Activated naive CD8-positive, alpha-beta T cell treated with anti-CD3 and anti-CD28 coated beads for 36 hours (primary cell): ENCODE data around the gene ASAP2. TPM values are rescaled to one million over a fixed set of nuclear protein-coding genes. Genes with fewer than 3 reads are reported as not detected.

Experiments used
- DNase-seq: peaks from one replicate; pipeline ENCODE4 v3.0.0; 2021
- H3K27ac Mint-ChIP-seq: one replicate; pipeline ENCODE4 v1.8.0; 2022; ENCODE audit warnings: mild to moderate bottlenecking, moderate library complexity, mixed read lengths
- H3K27me3 Mint-ChIP-seq: one replicate; pipeline ENCODE4 v1.8.0; 2022; ENCODE audit warnings: mild to moderate bottlenecking, mixed read lengths
- H3K36me3 Mint-ChIP-seq: one replicate; pipeline ENCODE4 v1.8.0; 2021; ENCODE audit warnings: mild to moderate bottlenecking, mixed read lengths
- H3K4me1 Mint-ChIP-seq: one replicate; pipeline ENCODE4 v1.8.0; 2021; ENCODE audit warnings: mixed read lengths
- H3K4me3 Mint-ChIP-seq: one replicate; pipeline ENCODE4 v1.8.0; 2022; ENCODE audit warnings: mild to moderate bottlenecking, moderate library complexity, mixed read lengths
- H3K9me3 Mint-ChIP-seq: one replicate; pipeline ENCODE4 v1.8.0; 2022; ENCODE audit warnings: mixed read lengths
- total RNA-seq, 2 experiments: library from RNA; stranded (reverse); gene quantifications; one replicate each; pipeline ENCODE4 v1.2.3, GENCODE V29; 2021

The ASAP2 gene
- total RNA-seq, result under 1 TPM; 0.04 to 0.12 TPM

DNA sequence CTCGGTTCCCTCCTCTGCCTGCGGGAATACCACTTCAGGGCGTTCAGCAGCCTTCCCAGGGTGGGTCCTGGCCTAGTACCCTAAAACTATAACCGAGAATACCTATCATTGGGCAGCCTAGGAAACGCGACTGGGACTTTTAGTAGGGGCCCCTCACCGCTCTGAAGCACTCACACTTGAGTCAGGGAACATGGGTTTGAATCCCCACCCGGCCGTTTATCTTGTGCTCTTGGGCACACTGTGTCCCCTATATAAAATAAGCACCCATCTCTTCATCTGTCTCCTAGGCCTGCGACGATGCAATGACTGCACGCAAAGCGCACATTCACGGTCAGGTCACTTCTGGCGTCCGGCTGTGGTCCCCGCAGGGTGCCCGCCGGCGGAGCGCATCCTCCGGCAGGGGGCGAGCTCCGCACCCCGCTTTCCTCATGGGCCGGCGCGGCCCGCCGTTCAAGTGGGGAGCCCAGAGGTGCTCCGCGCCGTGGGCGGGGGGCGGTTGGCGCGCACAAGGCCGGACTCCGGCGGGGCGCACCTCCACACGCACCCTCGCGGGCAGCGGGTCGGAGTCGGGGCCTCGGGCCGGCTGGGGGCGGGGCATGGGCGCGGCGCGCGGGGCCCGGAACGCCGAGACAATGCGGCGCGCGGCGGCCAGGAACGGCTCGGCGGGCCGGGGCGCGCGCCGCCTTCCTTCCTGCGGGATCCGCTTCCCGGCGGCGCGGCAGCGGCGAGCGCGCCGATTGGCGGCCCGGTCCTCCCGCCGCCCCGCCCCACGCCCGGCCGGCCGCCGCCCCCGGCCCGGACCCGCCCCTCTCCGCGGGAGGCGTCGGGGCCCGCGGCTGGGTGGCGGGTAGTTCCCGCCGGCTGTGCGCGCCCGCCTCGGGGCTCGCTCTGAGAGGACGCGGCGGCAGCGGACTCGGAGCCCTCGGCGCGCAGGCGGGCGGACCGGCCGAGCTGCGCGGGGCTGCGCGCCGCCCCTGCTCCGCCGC is at the start of gene ASAP2:
ASAP2 (plus strand) TSS at position 850 of the 986 bp plus-strand sequence. CDS start 293 bp downstream, outside the sequence.
- Mint-ChIP-seq H3K36me3 (no peaks in the 10 kb centered on the region), H3K4me3 (peak within 1 kb of the TSS; percentile 76), H3K4me1 (peaks cover 2% of the 10 kb centered on the region), H3K27ac (no peak within 1 kb of the TSS), H3K9me3 (no peaks in the 10 kb centered on the region), H3K27me3 (peaks cover 66% of the 10 kb centered on the region)
- peak; percentile 59 for DNase-seq

- Mint-ChIP-seq H3K27me3 (peaks cover 6% of the 10 kb centered on the region), H3K9me3 (no peaks in the 10 kb centered on the region), H3K27ac (no peak overlapping the region), H3K4me1 (no peaks in the 10 kb centered on the region), H3K4me3 (no peak overlapping the region), H3K36me3 (no peaks in the 10 kb centered on the region)
- DNase-seq, result no peak
Observed at GRCh38 chr2:9158786-9159779, 47.5 kb upstream of the ASAP2 start.

- Mint-ChIP-seq H3K36me3 (no peaks in the 10 kb centered on the region), H3K9me3 (no peaks in the 10 kb centered on the region), H3K27me3 (peaks cover 4% of the 10 kb centered on the region), H3K4me3 (no peak overlapping the region), H3K27ac (no peak overlapping the region), H3K4me1 (no peaks in the 10 kb centered on the region)
- no peak for DNase-seq
Observed at GRCh38 chr2:9160732-9161131, 45.9 kb upstream of the ASAP2 start.

- Mint-ChIP-seq H3K4me3 (no peak overlapping the region), H3K9me3 (no peaks in the 10 kb centered on the region), H3K4me1 (no peaks in the 10 kb centered on the region), H3K27me3 (no peaks in the 10 kb centered on the region), H3K27ac (no peak overlapping the region), H3K36me3 (no peaks in the 10 kb centered on the region)
- no peak for DNase-seq
Observed at GRCh38 chr2:9162841-9163240, 43.8 kb upstream of the ASAP2 start.

- Mint-ChIP-seq H3K4me3 (no peak overlapping the region), H3K36me3 (no peaks in the 10 kb centered on the region), H3K27ac (no peak overlapping the region), H3K4me1 (no peaks in the 10 kb centered on the region), H3K9me3 (no peaks in the 10 kb centered on the region), H3K27me3 (no peaks in the 10 kb centered on the region)
- DNase-seq, result no peak
Observed at GRCh38 chr2:9163306-9164111, 43.1 kb upstream of the ASAP2 start.

DNA sequence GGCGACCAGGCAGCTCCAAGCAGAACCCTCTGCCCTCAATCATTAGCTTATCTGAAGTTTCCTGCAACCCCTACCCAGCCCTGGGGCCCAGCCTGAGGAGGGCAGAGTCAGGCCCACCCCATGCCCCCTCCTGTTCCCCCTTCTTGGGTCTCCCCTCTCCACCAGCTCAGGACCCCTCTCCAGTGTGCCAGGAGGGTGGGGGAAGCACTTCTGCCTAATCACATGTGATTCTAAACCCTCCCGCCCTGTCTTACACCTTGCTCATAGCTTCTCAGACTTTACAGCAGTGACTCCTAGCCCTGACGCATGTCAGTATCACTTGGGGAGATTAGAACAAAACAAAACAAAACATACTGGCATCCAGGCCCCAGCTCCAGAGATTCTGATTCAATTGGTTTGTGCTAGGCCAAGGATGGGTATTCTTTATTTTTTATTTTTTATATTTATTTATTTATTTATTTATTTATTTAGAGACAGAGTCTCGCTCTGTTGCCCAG is 42.5 kb upstream of the ASAP2 start:
- no peaks in the 10 kb centered on the region for H3K4me1 Mint-ChIP-seq

DNA sequence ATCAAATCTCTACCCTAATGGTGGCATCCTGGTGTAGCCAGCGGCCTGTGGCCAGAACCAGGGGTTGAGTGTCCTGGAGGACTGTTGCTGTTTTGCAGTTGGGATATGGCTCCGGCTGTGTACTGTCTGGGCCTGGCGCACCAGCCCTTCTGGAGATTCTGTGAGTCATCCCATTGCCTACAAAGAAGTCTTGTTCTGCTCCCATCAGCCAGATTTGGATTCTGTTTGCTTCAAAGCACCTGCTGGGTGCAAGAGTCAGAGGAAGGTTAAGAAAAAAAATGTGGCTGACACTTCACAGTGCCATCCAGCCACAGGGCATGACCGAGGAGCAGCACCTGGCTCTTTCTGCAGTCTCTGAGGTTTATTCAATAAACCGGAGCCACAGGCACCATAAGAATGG is 41.0 kb upstream of the ASAP2 start:
- Mint-ChIP-seq H3K27ac (no peak overlapping the region), H3K4me3 (no peak overlapping the region), H3K4me1 (no peaks in the 10 kb centered on the region), H3K9me3 (no peaks in the 10 kb centered on the region), H3K36me3 (no peaks in the 10 kb centered on the region), H3K27me3 (peaks cover 6% of the 10 kb centered on the region)
- DNase-seq, result no peak

More for the DNA sequence above, 42.5 kb upstream of the ASAP2 start:
- Mint-ChIP-seq H3K9me3 (no peaks in the 10 kb centered on the region), H3K36me3 (no peaks in the 10 kb centered on the region), H3K27me3 (peaks cover 6% of the 10 kb centered on the region), H3K27ac (no peak overlapping the region), H3K4me3 (no peak overlapping the region)
- no peak for DNase-seq

GRCh38 chr2:9166579-9167377 is 39.8 kb upstream of the ASAP2 start:
- no peaks in the 10 kb centered on the region for H3K4me1 Mint-ChIP-seq
- no peak overlapping the region for H3K4me3 Mint-ChIP-seq
- H3K27me3 Mint-ChIP-seq, result peaks cover 9% of the 10 kb centered on the region
- no peaks in the 10 kb centered on the region for H3K9me3 Mint-ChIP-seq
- H3K27ac Mint-ChIP-seq, result no peak overlapping the region
- no peak for DNase-seq
- H3K36me3 Mint-ChIP-seq, result no peaks in the 10 kb centered on the region

DNA sequence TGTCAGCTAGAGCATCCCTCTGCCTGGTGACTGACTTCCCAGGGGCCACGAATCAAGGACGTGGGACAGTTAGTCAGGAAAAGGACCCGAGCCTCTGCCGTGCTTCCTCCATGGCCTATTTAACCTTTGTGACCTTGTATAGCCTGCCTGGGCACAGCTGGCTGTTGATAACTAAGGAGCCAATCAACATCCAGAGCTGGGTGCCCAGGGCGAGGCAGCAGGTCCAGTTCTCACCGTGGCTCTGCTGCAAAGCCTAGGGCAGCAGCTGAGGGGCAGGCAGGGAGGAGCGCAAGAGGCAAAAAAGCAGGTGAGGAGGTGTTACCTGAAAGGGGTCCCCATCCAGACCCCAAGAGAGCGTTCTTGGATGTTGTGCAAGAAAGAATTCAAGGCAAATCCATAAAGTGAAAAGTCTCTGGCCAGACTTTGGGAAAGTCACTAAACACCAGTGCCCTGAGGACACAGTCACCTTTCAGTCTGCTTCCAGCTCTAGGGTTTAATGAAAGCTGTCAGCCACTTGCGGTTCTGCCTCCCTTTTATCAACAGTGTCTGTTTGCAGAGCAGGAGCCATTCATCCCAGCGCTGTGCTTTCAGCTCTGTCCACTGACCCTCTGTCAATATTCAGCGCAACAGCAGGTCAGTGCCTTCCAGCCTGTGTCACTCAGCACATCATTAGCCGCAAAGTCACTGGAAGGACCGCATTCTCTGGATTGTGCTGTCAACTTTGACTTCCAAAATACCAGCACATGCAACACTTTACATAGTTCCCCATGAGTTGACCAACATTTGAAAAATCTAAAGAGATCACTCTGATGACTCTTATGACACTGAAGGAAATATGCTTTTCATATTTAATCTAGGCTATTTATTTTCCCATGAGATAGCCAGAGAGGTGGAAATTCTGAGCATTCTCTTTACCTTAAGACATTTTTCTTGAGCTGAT is 38.6 kb upstream of the ASAP2 start:
- Mint-ChIP-seq H3K9me3 (no peaks in the 10 kb centered on the region), H3K27me3 (peaks cover 9% of the 10 kb centered on the region), H3K4me3 (no peak overlapping the region), H3K4me1 (no peaks in the 10 kb centered on the region), H3K36me3 (no peaks in the 10 kb centered on the region), H3K27ac (no peak overlapping the region)
- no peak for DNase-seq

GRCh38 chr2:9168821-9169221 is 37.8 kb upstream of the ASAP2 start:
- H3K9me3 Mint-ChIP-seq, result no peaks in the 10 kb centered on the region
- no peaks in the 10 kb centered on the region for H3K36me3 Mint-ChIP-seq
- H3K4me1 Mint-ChIP-seq, result no peaks in the 10 kb centered on the region
- no peak for DNase-seq
- peaks cover 13% of the 10 kb centered on the region for H3K27me3 Mint-ChIP-seq
- no peak overlapping the region for H3K4me3 Mint-ChIP-seq
- H3K27ac Mint-ChIP-seq, result no peak overlapping the region

- no peaks in the 10 kb centered on the region for H3K9me3 Mint-ChIP-seq
- H3K36me3 Mint-ChIP-seq, result no peaks in the 10 kb centered on the region
- no peak for DNase-seq
- H3K4me3 Mint-ChIP-seq, result no peak overlapping the region
- H3K27ac Mint-ChIP-seq, result no peak overlapping the region
- H3K27me3 Mint-ChIP-seq, result peaks cover 18% of the 10 kb centered on the region
- no peaks in the 10 kb centered on the region for H3K4me1 Mint-ChIP-seq
Observed at GRCh38 chr2:9169349-9170107, 37.1 kb upstream of the ASAP2 start.

DNA sequence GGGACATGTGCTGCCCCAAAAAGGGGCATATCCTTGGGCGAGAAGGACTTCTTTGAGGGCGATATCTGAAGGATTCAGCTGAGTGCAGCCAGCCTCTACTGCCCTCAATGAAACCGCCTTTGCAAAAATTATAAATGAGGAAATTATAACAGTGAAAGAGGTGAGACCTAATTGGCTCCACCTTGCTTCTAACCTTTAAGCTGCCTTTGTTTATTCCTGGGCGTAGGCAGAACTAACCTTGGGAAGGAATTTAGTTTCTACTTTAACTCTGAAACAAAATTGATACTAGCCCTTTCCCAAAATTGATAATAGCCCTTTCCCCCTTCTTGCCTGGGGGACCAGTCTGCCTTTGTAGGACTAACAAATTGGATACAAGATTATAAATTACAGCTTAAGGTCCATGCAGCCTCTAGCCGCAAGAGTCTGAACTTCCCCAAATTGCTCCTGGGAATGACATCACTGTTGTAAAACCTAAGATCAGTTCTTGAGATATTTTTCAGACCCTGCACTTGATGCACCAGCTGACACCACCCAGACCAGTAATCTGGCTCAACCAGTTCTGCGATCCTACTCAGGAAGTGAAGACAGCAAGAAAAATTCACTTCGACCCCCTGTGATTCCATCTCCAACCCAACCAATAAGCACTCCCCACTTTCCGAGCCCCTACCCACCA is 36.0 kb upstream of the ASAP2 start:
- Mint-ChIP-seq H3K27ac (no peak overlapping the region), H3K4me3 (no peak overlapping the region), H3K4me1 (no peaks in the 10 kb centered on the region), H3K36me3 (no peaks in the 10 kb centered on the region), H3K27me3 (peaks cover 18% of the 10 kb centered on the region), H3K9me3 (no peaks in the 10 kb centered on the region)
- no peak for DNase-seq
